CD4-positive, alpha-beta T cell treated with Interleukin-17A for 1 hour (primary cell): Measurements from ENCODE around the gene DIP2A.
A peak's percentile ranks its signal among the peaks of the same experiment; 100 is the strongest.
"Not testable (repeated sequence)": the region's sequence is repeated elsewhere in the genome, so short reads cannot be mapped to it uniquely, and the experiment has no call there.

Source experiments
- DNase-seq: peaks from one replicate; pipeline ENCODE4 v3.0.0-alpha.2; 2020

The DIP2A gene

DNA sequence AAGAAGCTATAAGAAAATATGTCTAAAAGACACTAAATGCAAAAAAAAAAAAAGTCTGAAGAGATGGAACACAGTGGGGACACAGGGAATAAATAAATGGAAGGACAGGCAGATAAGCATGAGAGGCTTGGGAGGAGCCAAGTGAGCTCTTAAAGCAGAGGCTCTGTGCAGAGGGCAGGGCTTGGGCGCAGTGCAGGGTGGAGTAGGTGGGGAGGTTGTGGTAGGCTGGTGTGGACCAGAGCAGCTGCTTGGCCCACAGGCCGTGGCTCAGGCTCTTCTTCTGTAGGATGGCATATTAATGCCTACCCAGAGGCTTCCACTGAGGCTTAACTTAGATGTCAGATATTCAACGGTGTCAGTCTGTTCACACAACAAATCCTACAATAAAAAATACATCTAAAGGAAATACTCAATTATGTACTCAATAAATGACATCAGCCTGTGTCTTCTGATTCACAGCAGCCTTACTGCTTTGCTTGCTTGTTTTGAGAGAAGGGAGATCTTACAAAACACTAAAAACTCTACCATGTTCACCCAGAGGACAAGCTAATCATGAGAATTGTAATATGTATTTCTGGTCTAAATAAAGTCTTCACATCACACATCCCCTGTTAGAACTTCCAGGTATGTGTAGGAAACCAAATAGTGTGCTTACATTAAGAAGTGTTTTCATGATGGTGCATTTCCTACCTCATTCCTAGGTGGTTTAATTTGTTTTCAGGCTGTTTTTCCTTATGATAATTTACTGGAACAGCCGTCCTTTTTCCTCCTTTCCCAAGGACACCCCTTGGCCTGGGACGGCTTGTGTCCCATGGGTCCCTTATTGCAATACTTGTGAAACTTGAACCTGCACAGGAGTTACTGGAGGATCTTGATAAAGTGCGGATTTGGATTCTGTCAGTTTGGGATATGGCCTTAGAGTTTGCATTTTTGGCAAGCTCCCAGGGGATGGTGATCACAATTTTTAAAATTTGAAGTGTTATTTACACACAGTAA, 24.9 kb downstream of the DIP2A start:
- no peak for DNase-seq

DNA sequence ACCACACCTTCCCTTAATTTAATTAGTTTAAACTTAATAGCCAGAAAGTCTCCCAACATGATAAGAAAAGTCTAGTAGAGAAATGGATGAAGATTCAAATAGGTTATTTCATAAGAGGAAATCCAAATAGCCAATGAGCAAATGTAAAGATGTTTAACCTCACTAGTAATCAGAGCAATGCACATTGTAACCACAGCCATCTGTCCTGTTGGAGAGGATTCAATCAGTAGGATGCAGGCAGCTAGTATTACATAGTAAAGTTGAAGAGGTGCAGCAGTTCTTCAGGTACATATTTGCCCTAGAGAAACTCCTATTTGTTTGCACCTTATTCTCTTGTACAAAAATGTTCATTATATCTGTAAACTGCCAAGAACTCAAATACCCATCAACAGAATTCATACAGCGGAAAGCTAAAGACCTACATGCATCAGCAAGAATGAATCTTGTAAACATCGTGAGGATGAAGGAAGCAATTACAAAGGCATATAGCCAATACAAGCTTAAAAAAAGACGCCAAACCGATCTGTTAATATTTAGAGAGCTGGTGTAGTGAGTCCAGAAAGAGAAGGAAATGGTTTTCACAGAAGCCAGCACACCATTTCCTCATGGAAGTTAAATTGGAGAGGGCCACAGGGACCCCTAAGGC, 27.9 kb downstream of the DIP2A start:
- no peak for DNase-seq

DNA sequence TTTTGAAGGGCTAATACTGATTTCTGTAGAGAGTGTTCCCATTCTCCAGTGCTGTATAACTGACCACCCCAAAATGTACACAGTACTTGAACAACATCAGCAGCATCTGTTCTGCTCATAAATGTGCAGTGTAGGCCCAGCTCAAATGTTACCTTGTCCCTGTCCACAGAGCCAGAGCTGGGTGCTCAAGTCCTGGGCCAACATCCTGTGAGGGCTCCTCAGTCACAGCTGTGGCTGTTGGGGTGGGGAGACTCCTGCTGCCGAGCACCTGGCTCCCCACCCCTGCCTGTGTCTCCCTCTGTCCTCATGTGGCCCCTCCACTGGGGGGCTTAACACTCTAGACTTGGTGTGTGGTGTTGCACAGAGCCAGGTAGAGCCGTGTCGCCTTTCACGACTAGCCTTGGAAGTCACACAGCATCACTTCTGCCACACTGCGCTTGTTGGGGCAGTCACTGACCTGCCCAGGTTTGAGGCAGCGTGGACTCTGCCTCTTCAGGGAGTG, 30.5 kb downstream of the DIP2A start:
- no peak for DNase-seq

DNA sequence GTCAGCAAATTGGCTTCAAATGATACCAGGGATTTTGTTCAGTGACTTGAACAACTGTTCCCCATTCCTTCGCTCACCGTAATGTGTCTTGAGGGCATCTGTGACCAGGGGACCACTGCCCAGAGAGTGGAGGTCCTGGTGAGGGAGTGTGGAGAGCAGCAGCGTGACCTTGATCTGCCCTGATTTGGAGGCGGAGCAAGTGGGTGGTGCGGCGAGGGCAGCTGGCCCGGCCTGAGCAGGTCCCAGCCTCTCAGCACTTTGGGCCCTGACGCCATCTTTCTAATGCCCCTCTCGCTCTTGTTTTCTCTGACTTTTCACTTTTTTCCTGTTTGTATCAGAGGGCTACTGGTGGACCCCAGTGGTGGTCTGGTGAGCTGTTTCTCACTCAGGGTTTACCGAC, 31.1 kb downstream of the DIP2A start:
- no peak for DNase-seq

DNA sequence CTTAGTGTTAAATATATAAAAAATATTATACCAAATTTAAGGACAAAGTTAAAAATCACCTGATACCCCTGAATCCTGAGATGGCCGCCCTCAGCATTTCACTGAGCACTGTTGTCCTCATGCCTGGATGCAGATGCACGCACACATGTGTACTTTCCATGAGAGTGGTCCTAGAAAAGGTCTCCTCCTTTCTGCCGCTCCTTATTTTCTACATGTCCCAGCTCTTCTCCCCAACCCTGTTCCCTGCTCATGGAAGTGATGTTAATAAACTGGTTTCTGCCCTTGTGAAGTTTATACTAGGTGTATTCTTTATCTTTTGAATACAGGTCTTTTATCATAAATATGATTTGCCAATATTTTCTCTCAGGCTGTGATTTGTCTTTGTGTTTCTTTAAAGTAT, 32.9 kb downstream of the DIP2A start:
- no peak for DNase-seq

DNA sequence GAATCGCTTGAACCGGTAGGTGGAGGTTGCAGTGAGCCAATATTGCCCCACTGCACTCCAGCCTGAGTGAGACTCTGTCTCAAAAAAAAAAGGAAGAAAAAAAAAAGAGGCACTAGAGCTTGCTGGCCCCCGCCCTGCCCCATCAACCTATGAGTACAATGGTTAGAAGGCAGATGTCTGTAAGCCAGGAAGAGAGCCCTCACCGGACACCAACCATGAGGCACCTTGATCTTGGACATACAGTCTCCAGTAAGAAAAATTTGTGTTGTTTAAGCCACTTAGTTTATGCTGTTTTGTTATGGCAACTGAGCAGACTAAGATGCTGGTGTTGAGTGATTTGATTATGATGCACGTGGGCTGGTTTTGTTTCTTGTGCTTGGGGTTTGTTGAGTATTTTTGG, 34.2 kb downstream of the DIP2A start:
- DNase-seq: no peak

DNA sequence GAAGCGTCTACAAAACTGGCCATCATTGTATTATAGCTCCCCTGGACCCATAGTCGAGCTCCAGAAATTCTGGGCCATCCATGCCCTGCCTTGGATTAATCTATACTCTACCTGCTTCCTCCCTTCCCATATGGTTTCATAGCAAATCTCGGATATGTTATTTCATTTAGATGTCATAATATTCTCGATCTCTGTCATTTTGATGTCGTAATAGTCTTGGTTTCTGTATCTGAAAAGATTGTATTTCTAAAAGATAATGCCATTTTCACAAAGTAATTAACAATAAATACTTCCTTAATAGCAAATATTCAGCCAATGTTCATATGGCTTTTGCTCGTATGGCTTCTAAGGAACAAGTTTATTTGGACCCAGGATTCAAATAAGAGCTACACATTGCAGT, 35.1 kb downstream of the DIP2A start:
- DNase-seq: no peak

DNA sequence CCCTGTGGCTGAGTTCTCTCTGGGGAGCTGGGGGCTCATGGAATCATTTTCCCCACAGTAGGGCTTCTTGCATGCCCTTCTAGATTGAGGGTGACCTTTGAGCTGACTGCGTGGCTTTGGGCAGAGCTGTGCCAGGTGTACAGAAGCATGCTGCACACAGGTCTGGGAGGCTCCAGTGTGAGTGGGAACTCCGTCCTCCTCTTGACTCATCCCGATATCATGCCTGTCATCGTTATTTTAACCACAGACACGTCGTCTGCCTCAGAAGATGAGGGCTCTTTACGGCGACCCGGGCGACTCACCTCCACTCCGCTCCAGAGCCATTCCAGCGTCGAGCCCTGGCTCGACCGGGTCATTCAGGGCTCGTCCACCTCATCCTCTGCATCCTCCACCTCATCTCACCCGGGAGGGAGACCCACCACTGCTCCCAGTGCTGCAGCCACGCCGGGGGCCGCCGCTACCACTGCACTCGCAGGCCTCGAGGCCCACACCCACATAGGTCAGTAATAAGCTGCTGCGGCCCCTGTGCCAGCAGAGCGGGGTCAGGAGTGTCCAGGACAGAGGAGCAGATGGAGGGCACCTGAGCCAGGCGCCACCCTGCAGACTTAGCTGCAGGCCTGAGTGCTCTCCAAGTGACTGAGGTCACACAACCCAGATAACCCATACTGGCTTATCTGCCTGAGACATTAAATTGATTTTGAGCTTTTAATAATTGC, 39.8 kb downstream of the DIP2A start:
- DNase-seq: no peak

DNA sequence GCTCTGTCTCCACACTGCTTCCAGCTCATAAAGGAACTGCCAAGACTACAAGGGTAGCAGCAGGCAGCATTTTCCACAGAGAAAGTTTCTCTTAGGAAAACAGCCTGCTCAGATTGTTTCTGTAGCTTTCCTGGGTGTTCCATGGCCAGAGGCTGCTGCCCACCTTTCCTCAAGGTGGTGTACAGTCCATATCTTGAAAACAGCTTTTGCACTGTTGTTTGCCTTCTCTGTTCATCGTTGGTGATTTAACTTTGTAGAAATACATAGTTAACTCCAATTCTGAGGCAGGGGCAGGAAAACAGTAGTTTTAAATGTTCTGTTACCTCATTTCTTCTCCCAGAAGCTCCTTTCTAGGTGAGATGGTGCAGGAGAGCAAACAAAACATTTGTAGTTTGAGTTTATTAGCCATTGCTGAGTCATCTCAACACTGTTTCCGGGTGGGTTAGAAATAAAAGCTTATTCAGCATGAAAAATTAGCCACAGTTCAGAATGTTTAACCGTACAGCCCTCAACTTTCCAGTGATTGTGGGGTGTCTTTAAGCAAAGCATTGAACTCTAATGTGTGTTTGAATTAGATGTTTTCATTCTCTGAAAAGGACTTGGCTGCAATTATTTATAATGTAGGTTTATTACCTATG, 41.7 kb downstream of the DIP2A start:
- peak; percentile 37 for DNase-seq

DNA sequence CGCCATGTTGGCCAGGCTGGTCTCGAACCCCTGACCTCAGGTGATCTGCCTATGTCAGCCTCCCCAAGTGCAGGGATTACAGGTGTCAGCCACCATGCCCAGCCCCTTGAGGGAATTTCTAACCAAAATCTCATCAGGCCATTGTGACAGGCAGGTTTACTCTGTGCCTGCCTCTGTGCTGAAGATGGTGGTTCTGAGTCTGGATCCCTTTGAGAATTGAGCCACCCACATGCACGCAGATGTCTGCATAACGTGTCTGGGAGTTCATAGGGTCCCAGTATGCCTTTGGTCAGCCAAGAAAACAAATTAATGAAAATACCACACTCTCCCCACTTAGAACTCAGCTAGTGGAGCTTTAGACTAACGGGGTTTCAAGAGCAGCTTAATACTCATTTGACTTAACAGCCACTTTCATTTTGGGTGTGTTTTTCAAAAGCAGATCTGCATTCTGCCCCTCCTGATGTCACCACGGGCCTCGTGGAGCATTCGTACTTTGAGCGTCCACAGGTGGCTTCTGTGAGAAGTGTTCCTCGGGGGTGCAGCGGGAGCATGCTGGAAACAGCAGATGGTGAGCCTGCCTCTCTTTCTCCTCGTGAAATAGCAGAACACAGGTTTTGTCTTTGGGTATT, 45.3 kb downstream of the DIP2A start:
- peak; percentile 13 for DNase-seq

DNA sequence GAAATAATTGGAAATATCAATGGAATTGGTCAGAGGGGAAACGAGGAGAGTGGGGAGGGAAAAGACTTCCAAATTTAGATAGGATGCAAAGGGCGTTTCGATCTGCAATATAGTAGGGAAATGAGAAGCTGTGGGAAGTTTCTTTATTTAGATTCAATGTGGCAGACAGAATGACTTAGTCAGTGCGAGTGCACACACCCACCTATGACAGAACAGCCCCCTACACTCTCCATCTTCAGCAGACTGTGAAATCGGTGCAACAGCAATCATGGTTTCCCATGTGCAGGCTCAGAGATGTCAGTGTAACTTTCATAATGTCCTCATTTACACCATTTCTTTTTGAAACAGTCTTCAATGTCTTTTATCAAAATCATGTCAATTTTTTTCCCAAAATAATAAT, 46.0 kb downstream of the DIP2A start:
- DNase-seq: no peak

DNA sequence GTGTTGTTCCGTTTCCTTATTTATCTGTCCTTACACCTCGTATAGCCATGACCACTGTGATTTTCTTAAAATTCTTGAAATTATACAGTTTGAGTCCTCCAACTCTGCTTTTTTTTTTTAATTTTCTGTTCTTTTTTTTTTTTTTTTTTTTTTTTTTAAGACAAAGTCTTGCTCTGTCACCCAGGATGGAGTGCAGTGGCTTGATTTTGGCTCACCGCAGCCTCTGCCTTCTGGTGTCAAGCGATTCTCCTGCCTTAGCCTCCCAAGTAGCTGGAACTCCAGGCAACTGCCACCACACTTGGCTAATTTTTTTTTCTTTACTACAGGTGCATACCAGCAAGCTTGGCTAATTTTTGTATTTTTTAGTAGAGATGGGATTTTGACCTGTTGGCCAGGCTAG, 48.9 kb downstream of the DIP2A start:
- DNase-seq: no peak

DNA sequence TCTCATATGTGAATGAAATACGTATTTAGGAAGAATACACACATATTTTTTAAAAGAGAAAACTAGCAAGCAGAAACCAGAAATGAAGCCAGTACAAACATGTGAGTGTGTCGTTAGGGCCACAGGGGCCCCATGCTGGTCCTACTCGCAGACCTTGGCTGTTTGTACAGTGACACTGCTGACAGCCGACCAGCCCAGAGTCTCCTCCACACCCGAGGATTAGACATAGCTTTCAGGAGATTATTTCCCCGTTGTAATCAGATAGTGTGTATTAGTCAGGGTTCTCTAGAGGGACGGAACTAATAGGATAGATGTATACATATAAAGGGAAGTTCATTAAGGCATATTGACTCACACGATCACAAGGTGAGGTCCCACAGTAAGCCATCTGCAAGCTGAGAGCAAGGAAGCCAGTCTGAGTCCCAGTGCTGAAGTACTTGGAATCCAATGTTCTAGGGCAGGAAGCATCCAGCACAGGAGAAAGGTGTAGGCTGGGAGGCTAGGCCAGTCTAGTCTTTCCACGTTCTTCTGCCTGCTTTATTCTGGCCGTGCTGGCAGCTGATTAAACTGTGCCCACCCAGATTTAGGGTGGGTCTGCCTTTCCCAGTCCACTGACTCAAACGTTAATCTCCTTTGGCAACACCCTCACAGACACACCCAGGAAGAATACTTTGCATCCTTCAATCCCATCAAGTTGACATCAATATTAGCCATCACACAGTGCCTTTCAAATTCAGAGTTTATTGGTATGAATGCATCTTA, 51.2 kb downstream of the DIP2A start:
- no peak for DNase-seq

DNA sequence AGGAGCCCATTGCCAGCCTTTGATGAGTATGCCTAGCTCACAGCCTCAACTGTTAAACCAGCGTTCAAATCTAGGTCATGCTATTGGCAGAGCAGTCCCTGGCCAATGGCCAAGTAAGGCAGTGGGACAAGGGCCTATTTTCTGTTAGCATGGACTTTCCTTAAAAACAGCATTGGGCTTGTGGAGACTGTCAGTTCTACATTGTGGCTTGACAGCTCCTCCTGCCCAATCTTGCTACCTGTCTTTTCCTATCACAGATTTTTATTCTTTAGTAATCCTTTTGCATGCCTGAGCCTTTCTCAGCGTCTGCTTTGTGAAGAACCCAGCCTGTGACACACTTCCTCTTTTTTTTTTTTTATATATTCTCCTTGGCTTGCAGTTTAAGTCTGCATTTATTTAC, 56.4 kb downstream of the DIP2A start:
- peak; percentile 51 for DNase-seq

DNA sequence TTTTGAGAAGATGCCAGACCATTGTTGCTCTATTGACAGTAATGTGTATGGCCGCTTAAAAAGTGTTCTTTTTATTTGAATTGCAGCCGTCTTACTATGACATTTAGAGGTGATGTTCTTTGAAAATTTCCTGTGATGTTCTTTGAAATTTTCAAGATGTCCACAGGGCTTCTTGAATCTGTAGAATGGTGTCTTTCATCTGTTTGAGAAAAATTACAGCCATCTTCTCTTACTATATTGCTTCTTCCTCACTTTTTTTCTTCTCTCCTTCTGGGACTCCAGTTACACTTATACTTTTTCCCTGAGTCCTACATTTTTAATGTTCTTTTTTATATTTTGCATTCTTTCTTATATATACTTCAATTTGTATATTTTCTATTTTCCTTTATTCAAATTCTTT, 57.4 kb downstream of the DIP2A start:
- DNase-seq: no peak

DNA sequence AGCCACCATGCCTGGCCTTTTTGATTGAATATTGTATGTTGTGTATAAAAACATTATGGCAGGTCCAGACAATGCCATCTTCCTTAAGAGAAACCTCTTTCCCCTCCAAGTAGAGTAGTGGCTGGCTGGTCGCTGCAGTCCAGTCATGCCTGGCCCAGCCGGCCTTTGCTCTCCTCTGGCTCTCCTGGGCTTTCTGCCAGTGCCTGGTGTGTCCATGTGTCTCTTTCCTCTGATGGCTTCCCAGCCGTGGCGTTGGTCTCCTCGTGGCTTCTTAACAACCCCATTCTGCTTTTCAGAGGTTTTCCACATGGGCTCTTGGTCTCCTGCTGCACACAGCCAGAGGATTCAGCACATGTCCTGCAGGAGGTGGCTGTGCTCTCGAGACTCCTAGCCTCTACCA, 58.7 kb downstream of the DIP2A start:
- no peak for DNase-seq

DNA sequence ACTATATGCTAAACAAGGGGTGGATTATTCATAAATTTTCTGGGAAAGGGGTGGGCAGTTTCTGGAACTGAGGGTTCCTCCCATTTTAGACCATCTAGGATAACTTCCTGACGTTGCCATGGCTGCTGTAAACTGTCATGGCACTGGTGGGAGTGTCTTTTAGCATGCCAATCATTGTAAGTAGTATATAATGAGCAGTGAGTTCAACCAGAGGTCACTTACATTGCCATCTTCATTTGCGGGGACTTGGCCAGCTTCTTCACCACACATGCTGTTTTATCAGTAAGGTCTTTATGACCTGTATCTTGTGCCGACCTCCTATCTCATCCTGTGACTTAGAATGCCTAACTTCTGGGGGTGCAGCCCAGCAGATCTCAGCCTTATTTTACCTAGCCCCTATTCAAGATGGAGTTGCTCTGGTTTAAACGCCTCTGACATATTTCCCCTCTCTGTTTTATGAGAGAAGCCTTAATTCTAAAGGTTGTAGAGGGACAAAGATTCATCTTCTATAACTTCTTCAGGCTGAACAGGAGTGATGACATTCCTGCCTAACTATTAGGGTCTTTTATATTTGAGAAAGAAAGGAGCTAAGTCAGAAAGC, 60.4 kb downstream of the DIP2A start:
- DNase-seq: no peak

DNA sequence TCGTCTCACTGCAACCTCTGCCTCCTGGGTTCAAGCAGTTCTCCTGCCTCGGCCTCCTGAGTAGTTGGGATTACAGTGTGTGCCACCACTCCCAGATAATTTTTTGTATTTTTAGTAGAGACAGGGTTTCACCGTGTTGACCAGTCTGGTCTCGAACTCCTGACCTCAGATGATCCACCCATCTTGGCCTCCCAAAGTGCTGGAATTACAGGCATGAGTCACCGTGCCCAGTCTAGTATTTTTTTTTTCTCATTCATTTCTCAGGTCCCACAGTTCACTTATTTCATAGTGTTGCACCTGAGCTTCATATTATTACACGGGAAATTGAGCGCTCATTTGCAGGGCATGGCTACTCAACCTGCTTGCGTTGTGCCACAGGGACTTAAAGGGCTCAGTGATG, 68.7 kb downstream of the DIP2A start:
- DNase-seq: not testable (repeated sequence)

DNA sequence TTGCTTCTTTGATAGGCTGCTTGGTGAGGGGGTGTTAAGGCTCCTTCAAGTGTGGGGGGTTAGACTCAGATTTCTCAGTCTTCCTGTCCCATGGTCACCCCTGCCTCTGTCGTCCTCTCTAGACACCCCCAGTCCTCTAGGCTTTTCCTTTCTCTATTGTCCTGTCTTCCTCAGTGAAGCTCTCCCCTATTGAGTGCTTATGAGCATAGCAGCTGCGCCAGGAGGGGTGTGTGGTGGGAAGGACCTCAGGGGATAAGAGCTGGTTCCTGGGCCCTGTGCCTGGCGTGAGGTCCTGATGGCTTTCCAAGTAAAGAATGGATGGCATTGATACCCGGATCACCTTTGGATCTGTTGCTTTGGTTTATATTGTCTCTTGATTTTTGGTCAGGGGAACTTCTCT, 69.1 kb downstream of the DIP2A start:
- DNase-seq: no peak

DNA sequence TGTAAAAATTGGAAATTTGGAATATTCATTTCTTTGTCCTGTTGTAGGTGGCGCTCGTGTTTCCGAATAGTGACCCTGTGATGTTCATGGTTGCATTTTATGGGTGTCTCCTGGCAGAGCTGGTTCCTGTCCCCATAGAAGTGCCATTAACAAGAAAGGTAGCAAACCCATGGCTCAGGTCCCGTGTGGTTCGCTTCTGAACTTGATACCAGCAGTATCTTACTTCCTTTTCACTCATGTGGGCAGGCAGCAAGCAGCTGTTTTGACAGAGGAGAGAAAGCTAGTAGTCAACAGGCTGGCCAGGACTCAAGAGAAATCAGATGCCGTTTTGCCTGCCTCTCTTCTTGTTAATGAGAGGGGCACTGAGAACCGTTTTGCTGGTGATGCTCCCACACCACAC, 73.4 kb downstream of the DIP2A start:
- peak; percentile 44 for DNase-seq

DNA sequence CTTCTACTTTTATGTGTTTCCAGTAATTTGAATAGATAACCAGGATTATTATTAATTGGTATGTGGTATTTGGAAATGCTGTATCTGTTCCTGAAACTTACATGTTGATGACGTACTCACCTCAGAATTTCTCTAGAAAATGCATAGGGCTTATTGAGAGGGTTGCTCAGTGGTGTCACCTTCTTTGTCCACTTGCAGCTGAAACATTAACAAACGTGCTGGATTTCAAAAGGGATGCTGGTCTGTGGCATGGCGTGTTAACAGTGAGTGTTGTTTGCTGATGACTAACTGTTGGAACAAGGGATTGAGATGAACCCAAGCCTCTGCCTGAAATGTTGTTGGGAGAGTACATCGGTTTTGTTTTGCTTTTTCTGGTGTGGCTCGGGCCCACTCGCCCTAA, 78.3 kb downstream of the DIP2A start:
- DNase-seq: no peak
